ENCODE data around the gene MCEMP1.

The MCEMP1 gene

GRCh38 chr19:7704280-7705060 lies 27.6 kb downstream of the MCEMP1 start:
- no peak overlapping the region for H3K4me3 ChIP-seq (ENCODE audit: control insufficient read depth in 1 of 7, extremely low read depth in 1 of 7, insufficient read depth in 4 of 7, low read depth in 2 of 7, low read length in 6 of 7)
- no peak overlapping the region for H3K27ac ChIP-seq (ENCODE audit: insufficient read depth in 1 of 2, low read depth in 1 of 2, low read length in 2 of 2, poor library complexity in 1 of 2, severe bottlenecking in 2 of 2)
- no peak for DNase-seq
- no peaks in the 10 kb centered on the region for H3K36me3 ChIP-seq (ENCODE audit: control insufficient read depth in 4 of 4, insufficient read depth in 4 of 4, low read length in 3 of 4)
- peaks cover 2 to 43% (median 34%) of the 10 kb centered on the region in 4 experiments for H3K4me1 ChIP-seq (ENCODE audit: control extremely low read depth in 1 of 4, control insufficient read depth in 4 of 4, insufficient read depth in 4 of 4, low read length in 3 of 4)
- H3K9me3 ChIP-seq (ENCODE audit: control extremely low read depth in 1 of 5, control insufficient read depth in 4 of 5, insufficient read depth in 2 of 5, low read depth in 1 of 5, low read length in 4 of 5) = no peaks in the 10 kb centered on the region
- POLR2A ChIA-PET = interaction anchor here (1.0 kb wide), 1 partner anchor 23 kb away, joined by 3 read pairs; no protein-coding TSS in a partner anchor
- WGBS (ENCODE audit: insufficient coverage) = 98% methylated on average over 5 of the region's 6 CpGs
- CTCF ChIA-PET = interaction anchor here (1.5 kb wide), 1 partner anchor 19 kb away, joined by 3 read pairs; no protein-coding TSS in a partner anchor
- H3K27me3 ChIP-seq (replicated peaks in 2 of 5; ENCODE audit: control insufficient read depth in 4 of 5, insufficient read depth in 5 of 5, low read length in 4 of 5) = no peaks in the 10 kb centered on the region

DNA sequence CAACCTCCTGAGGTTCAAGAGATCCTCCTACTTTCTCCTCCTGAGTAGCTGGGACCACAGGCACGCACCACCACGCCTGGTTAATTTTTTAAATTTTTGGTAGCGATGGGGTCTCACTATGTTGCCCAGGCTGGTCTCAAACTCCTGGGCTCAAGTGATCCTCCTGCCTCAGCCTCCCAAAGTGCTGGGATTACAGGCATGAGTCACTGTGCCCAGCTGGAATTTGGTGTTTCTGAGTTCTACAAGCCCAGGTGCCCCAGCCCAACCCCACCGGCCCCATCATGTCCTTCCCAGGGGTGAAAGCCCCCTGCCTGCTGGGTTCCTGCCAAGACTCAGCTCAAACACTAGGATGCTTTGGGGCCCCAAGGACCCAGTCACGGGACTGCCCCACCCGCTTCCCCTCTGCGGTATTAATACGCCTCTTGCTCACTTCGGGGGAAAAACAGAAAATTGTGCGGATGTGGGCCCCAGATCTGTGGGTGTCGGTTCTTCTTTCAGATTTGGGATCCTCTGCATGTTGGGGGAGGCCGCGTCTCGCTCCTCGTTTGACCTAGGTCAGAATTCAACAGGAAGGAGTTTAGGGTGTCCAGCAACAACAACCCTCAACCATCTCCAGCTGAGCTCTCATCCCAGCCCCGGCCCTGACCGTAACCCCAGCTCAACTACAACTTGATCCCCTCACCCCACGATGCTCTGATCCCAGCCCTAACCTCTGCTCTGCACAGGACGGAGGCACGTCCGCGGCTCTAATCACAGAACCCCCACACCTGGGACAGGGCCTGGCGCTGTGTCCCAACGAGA lies 28.7 kb downstream of the MCEMP1 start:
- H3K27ac ChIP-seq (ENCODE audit: insufficient read depth in 1 of 2, low read depth in 1 of 2, low read length in 2 of 2, poor library complexity in 1 of 2, severe bottlenecking in 2 of 2) = no peak overlapping the region
- H3K9me3 ChIP-seq (ENCODE audit: control extremely low read depth in 1 of 5, control insufficient read depth in 4 of 5, insufficient read depth in 2 of 5, low read depth in 1 of 5, low read length in 4 of 5) = no peaks in the 10 kb centered on the region
- H3K4me1 ChIP-seq (ENCODE audit: control extremely low read depth in 1 of 4, control insufficient read depth in 4 of 4, insufficient read depth in 4 of 4, low read length in 3 of 4) = peaks cover 2 to 44% (median 32%) of the 10 kb centered on the region in 4 experiments
- peak overlapping the region in 4 of 7 experiments; percentile 1 to 63 (median 28) for H3K4me3 ChIP-seq (ENCODE audit: control insufficient read depth in 1 of 7, extremely low read depth in 1 of 7, insufficient read depth in 4 of 7, low read depth in 2 of 7, low read length in 6 of 7)
- ChIA-PET POLR2A (interaction anchor here (1.0 kb wide), 1 partner anchor 24 kb away, joined by 3 read pairs; no protein-coding TSS in a partner anchor), CTCF (interaction anchor here (1.5 kb wide), 1 partner anchor 20 kb away, joined by 3 read pairs; no protein-coding TSS in a partner anchor)
- H3K36me3 ChIP-seq (ENCODE audit: control insufficient read depth in 4 of 4, insufficient read depth in 4 of 4, low read length in 3 of 4) = no peaks in the 10 kb centered on the region
- DNase-seq = peak; percentile 80 to 95 (median 93)
- 19% methylated on average over 17 of the region's 24 CpGs for WGBS (ENCODE audit: insufficient coverage)
- no peaks in the 10 kb centered on the region for H3K27me3 ChIP-seq (replicated peaks in 2 of 5; ENCODE audit: control insufficient read depth in 4 of 5, insufficient read depth in 5 of 5, low read length in 4 of 5)

- Histone ChIP-seq H3K9me3 (ENCODE audit: control extremely low read depth in 1 of 5, control insufficient read depth in 4 of 5, insufficient read depth in 2 of 5, low read depth in 1 of 5, low read length in 4 of 5) (no peaks in the 10 kb centered on the region), H3K36me3 (ENCODE audit: control insufficient read depth in 4 of 4, insufficient read depth in 4 of 4, low read length in 3 of 4) (no peaks in the 10 kb centered on the region), H3K4me3 (ENCODE audit: control insufficient read depth in 1 of 7, extremely low read depth in 1 of 7, insufficient read depth in 4 of 7, low read depth in 2 of 7, low read length in 6 of 7) (peak overlapping the region in 3 of 7 experiments; percentile 1 to 63 (median 32)), H3K4me1 (ENCODE audit: control extremely low read depth in 1 of 4, control insufficient read depth in 4 of 4, insufficient read depth in 4 of 4, low read length in 3 of 4) (peaks cover 2 to 46% (median 32%) of the 10 kb centered on the region in 4 experiments), H3K27ac (ENCODE audit: insufficient read depth in 1 of 2, low read depth in 1 of 2, low read length in 2 of 2, poor library complexity in 1 of 2, severe bottlenecking in 2 of 2) (no peak overlapping the region), H3K27me3 (replicated peaks in 2 of 5; ENCODE audit: control insufficient read depth in 4 of 5, insufficient read depth in 5 of 5, low read length in 4 of 5) (no peaks in the 10 kb centered on the region)
- ChIA-PET CTCF (interaction anchor here (1.5 kb wide), 1 partner anchor 21 kb away, joined by 3 read pairs; no protein-coding TSS in a partner anchor), POLR2A (interaction anchor here (1.2 kb wide), 1 partner anchor 25 kb away, joined by 3 read pairs; the partner anchor contains the start of gene TRAPPC5)
- DNase-seq = no peak
- WGBS (ENCODE audit: insufficient coverage) = 86% methylated on average over 12 of the region's 14 CpGs
Measured at GRCh38 chr19:7706188-7706954, 29.5 kb downstream of the MCEMP1 start.

DNA sequence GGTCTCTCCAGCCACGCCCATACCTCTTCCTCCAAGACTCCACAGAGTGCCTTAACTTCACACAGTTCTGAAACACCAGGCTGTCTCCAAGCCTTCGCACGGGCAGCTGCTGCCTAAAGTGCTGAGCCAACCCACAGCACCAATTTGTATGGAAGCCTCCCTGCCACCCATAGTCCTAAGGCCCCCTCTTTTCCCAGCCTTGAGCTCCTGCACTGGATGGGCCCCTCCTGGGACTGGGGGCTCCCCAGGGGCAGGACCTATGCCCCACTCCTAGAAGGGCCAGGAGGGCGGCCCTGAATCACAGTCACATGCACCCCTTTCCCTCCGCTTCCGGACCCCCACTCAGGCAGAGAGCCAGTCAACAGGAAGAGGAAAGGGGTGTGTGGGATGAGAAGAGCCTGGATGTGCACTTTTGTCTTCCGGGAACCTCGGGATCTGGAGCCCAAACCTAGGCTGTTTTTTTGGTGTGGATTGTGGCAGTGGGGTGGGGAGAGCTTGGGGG lies 30.1 kb downstream of the MCEMP1 start:
- DNase-seq = no peak
- Histone ChIP-seq H3K9me3 (ENCODE audit: control extremely low read depth in 1 of 5, control insufficient read depth in 4 of 5, insufficient read depth in 2 of 5, low read depth in 1 of 5, low read length in 4 of 5) (no peaks in the 10 kb centered on the region), H3K4me3 (ENCODE audit: control insufficient read depth in 1 of 7, extremely low read depth in 1 of 7, insufficient read depth in 4 of 7, low read depth in 2 of 7, low read length in 6 of 7) (no peak overlapping the region), H3K27ac (ENCODE audit: insufficient read depth in 1 of 2, low read depth in 1 of 2, low read length in 2 of 2, poor library complexity in 1 of 2, severe bottlenecking in 2 of 2) (no peak overlapping the region), H3K36me3 (ENCODE audit: control insufficient read depth in 4 of 4, insufficient read depth in 4 of 4, low read length in 3 of 4) (no peaks in the 10 kb centered on the region), H3K27me3 (replicated peaks in 2 of 5; ENCODE audit: control insufficient read depth in 4 of 5, insufficient read depth in 5 of 5, low read length in 4 of 5) (no peaks in the 10 kb centered on the region), H3K4me1 (ENCODE audit: control extremely low read depth in 1 of 4, control insufficient read depth in 4 of 4, insufficient read depth in 4 of 4, low read length in 3 of 4) (peaks cover 2 to 46% (median 32%) of the 10 kb centered on the region in 4 experiments)
- POLR2A ChIA-PET = interaction anchor here (1.2 kb wide), 1 partner anchor 26 kb away, joined by 3 read pairs; the partner anchor contains the start of gene TRAPPC5
- CTCF ChIA-PET = no interaction called here
- WGBS (ENCODE audit: insufficient coverage) = 40% methylated on average over 1 of the region's 8 CpGs

GRCh38 chr19:7709932-7710460 lies 33.1 kb downstream of the MCEMP1 start:
- CTCF ChIA-PET = interaction anchor here (1.5 kb wide), 1 partner anchor 10 kb away, joined by 3 read pairs; no protein-coding TSS in a partner anchor
- POLR2A ChIA-PET = no interaction called here
- 89% methylated on average over 5 of the region's 10 CpGs for WGBS (ENCODE audit: insufficient coverage)

GRCh38 chr19:7710616-7711015 lies 33.7 kb downstream of the MCEMP1 start:
- Histone ChIP-seq H3K9me3 (ENCODE audit: control extremely low read depth in 1 of 5, control insufficient read depth in 4 of 5, insufficient read depth in 2 of 5, low read depth in 1 of 5, low read length in 4 of 5) (no peaks in the 10 kb centered on the region), H3K27me3 (replicated peaks in 2 of 5; ENCODE audit: control insufficient read depth in 4 of 5, insufficient read depth in 5 of 5, low read length in 4 of 5) (no peaks in the 10 kb centered on the region), H3K4me3 (ENCODE audit: control insufficient read depth in 1 of 7, extremely low read depth in 1 of 7, insufficient read depth in 4 of 7, low read depth in 2 of 7, low read length in 6 of 7) (no peak overlapping the region), H3K36me3 (ENCODE audit: control insufficient read depth in 4 of 4, insufficient read depth in 4 of 4, low read length in 3 of 4) (no peaks in the 10 kb centered on the region), H3K4me1 (ENCODE audit: control extremely low read depth in 1 of 4, control insufficient read depth in 4 of 4, insufficient read depth in 4 of 4, low read length in 3 of 4) (peaks cover 2 to 45% (median 24%) of the 10 kb centered on the region in 4 experiments), H3K27ac (ENCODE audit: insufficient read depth in 1 of 2, low read depth in 1 of 2, low read length in 2 of 2, poor library complexity in 1 of 2, severe bottlenecking in 2 of 2) (no peak overlapping the region)
- ChIA-PET CTCF (no interaction called here), POLR2A (interaction anchor here (0.6 kb wide), 1 partner anchor 34 kb away, joined by 3 read pairs; no protein-coding TSS in a partner anchor)
- WGBS (ENCODE audit: insufficient coverage) = 78% methylated on average over 5 of the region's 5 CpGs
- DNase-seq = no peak

More at GRCh38 chr19:7709932-7710460, 33.1 kb downstream of the MCEMP1 start:
- H3K4me1 ChIP-seq (ENCODE audit: control extremely low read depth in 1 of 4, control insufficient read depth in 4 of 4, insufficient read depth in 4 of 4, low read length in 3 of 4) = peaks cover 2 to 48% (median 29%) of the 10 kb centered on the region in 4 experiments
- H3K9me3 ChIP-seq (ENCODE audit: control extremely low read depth in 1 of 5, control insufficient read depth in 4 of 5, insufficient read depth in 2 of 5, low read depth in 1 of 5, low read length in 4 of 5) = no peaks in the 10 kb centered on the region
- DNase-seq = no peak
- H3K27ac ChIP-seq (ENCODE audit: insufficient read depth in 1 of 2, low read depth in 1 of 2, low read length in 2 of 2, poor library complexity in 1 of 2, severe bottlenecking in 2 of 2) = no peak overlapping the region
- no peak overlapping the region for H3K4me3 ChIP-seq (ENCODE audit: control insufficient read depth in 1 of 7, extremely low read depth in 1 of 7, insufficient read depth in 4 of 7, low read depth in 2 of 7, low read length in 6 of 7)
- H3K36me3 ChIP-seq (ENCODE audit: control insufficient read depth in 4 of 4, insufficient read depth in 4 of 4, low read length in 3 of 4) = no peaks in the 10 kb centered on the region
- H3K27me3 ChIP-seq (replicated peaks in 2 of 5; ENCODE audit: control insufficient read depth in 4 of 5, insufficient read depth in 5 of 5, low read length in 4 of 5) = no peaks in the 10 kb centered on the region
